ENCODE data around the gene CDK5. TPM values are rescaled to one million over a fixed set of nuclear protein-coding genes. Genes with fewer than 3 reads are reported as not detected.

The CDK5 gene
- polyA plus RNA-seq, 1 donor, result 12.8 TPM

DNA sequence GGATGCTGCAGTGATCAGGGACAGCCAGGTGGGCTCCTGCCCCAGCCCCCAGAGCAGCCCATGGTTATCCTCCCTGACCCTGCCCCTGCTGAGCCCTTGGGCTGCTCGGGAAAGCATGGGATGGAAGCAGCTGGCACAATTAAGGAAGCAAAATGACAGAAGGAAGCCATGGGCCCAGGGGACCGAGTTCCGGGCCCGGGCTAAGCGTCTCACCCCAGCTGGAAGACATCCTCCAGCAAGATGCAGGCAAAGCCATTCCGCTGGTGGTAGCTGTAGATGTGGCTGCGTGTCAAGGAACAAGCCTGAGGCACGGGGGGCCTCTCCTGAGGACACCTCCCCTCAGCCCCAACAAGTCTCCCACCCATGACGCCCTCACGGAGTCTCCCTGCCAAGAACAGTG lies 34.5 kb downstream of the CDK5 start:
- Histone ChIP-seq H3K36me3 (ENCODE audit: control insufficient read depth, insufficient read depth, low read length) (no peaks in the 10 kb centered on the region), H3K27ac (ENCODE audit: low read length) (no peak overlapping the region), H3K4me3 (ENCODE audit: low read length) (no peak overlapping the region), H3K27me3 (ENCODE audit: control insufficient read depth, insufficient read depth, low read length) (peaks cover 33% of the 10 kb centered on the region), H3K4me1 (ENCODE audit: control insufficient read depth, insufficient read depth, low read length) (peaks cover 10% of the 10 kb centered on the region), H3K9me3 (ENCODE audit: control insufficient read depth, low read depth, low read length) (peaks cover 7% of the 10 kb centered on the region)
- no CpG with 5 or more reads among the region's 10 CpGs for WGBS (ENCODE audit: insufficient coverage, low lambda C conversion rate)
- no peak for DNase-seq

GRCh38 chr7:151020231-151020630 lies 37.5 kb downstream of the CDK5 start:
- H3K4me1 ChIP-seq (ENCODE audit: control insufficient read depth, insufficient read depth, low read length), result peaks cover 8% of the 10 kb centered on the region
- DNase-seq, result no peak
- H3K4me3 ChIP-seq (ENCODE audit: low read length), result no peak overlapping the region
- H3K27me3 ChIP-seq (ENCODE audit: control insufficient read depth, insufficient read depth, low read length), result peaks cover 45% of the 10 kb centered on the region
- no peaks in the 10 kb centered on the region for H3K36me3 ChIP-seq (ENCODE audit: control insufficient read depth, insufficient read depth, low read length)
- WGBS (ENCODE audit: insufficient coverage, low lambda C conversion rate), result no CpG with 5 or more reads among the region's 7 CpGs
- H3K27ac ChIP-seq (ENCODE audit: low read length), result no peak overlapping the region
- H3K9me3 ChIP-seq (ENCODE audit: control insufficient read depth, low read depth, low read length), result peaks cover 9% of the 10 kb centered on the region

GRCh38 chr7:151019130-151019447 lies 38.6 kb downstream of the CDK5 start:
- H3K4me3 ChIP-seq (ENCODE audit: low read length), result no peak overlapping the region
- no peaks in the 10 kb centered on the region for H3K36me3 ChIP-seq (ENCODE audit: control insufficient read depth, insufficient read depth, low read length)
- H3K4me1 ChIP-seq (ENCODE audit: control insufficient read depth, insufficient read depth, low read length), result peaks cover 10% of the 10 kb centered on the region
- peaks cover 9% of the 10 kb centered on the region for H3K9me3 ChIP-seq (ENCODE audit: control insufficient read depth, low read depth, low read length)
- no CpG with 5 or more reads among the region's 20 CpGs for WGBS (ENCODE audit: insufficient coverage, low lambda C conversion rate)
- no peak for DNase-seq
- no peak overlapping the region for H3K27ac ChIP-seq (ENCODE audit: low read length)
- peaks cover 45% of the 10 kb centered on the region for H3K27me3 ChIP-seq (ENCODE audit: control insufficient read depth, insufficient read depth, low read length)

- Histone ChIP-seq H3K9me3 (ENCODE audit: control insufficient read depth, low read depth, low read length) (peaks cover 9% of the 10 kb centered on the region), H3K27me3 (ENCODE audit: control insufficient read depth, insufficient read depth, low read length) (peaks cover 45% of the 10 kb centered on the region), H3K36me3 (ENCODE audit: control insufficient read depth, insufficient read depth, low read length) (no peaks in the 10 kb centered on the region), H3K4me3 (ENCODE audit: low read length) (no peak overlapping the region), H3K27ac (ENCODE audit: low read length) (no peak overlapping the region), H3K4me1 (ENCODE audit: control insufficient read depth, insufficient read depth, low read length) (peaks cover 16% of the 10 kb centered on the region)
- peak; percentile 57 to 67 for DNase-seq
- WGBS (ENCODE audit: insufficient coverage, low lambda C conversion rate), result no CpG with 5 or more reads among the region's 82 CpGs
Observed at GRCh38 chr7:151018421-151019129, 39.1 kb downstream of the CDK5 start.

- WGBS (ENCODE audit: insufficient coverage, low lambda C conversion rate), result no CpG with 5 or more reads among the region's 34 CpGs
- Histone ChIP-seq H3K4me3 (ENCODE audit: low read length) (no peak overlapping the region), H3K27ac (ENCODE audit: low read length) (no peak overlapping the region), H3K4me1 (ENCODE audit: control insufficient read depth, insufficient read depth, low read length) (peaks cover 21% of the 10 kb centered on the region), H3K36me3 (ENCODE audit: control insufficient read depth, insufficient read depth, low read length) (no peaks in the 10 kb centered on the region), H3K27me3 (ENCODE audit: control insufficient read depth, insufficient read depth, low read length) (peaks cover 45% of the 10 kb centered on the region), H3K9me3 (ENCODE audit: control insufficient read depth, low read depth, low read length) (peaks cover 9% of the 10 kb centered on the region)
- peak; percentile 59 to 61 for DNase-seq
Observed at GRCh38 chr7:151017953-151018420, 39.7 kb downstream of the CDK5 start.

GRCh38 chr7:151017370-151017952 lies 40.2 kb downstream of the CDK5 start:
- H3K9me3 ChIP-seq (ENCODE audit: control insufficient read depth, low read depth, low read length), result peaks cover 9% of the 10 kb centered on the region
- peaks cover 26% of the 10 kb centered on the region for H3K4me1 ChIP-seq (ENCODE audit: control insufficient read depth, insufficient read depth, low read length)
- no peaks in the 10 kb centered on the region for H3K36me3 ChIP-seq (ENCODE audit: control insufficient read depth, insufficient read depth, low read length)
- no CpG with 5 or more reads among the region's 13 CpGs for WGBS (ENCODE audit: insufficient coverage, low lambda C conversion rate)
- no peak overlapping the region for H3K27ac ChIP-seq (ENCODE audit: low read length)
- no peak overlapping the region for H3K4me3 ChIP-seq (ENCODE audit: low read length)
- H3K27me3 ChIP-seq (ENCODE audit: control insufficient read depth, insufficient read depth, low read length), result peaks cover 45% of the 10 kb centered on the region
- DNase-seq, result no peak

DNA sequence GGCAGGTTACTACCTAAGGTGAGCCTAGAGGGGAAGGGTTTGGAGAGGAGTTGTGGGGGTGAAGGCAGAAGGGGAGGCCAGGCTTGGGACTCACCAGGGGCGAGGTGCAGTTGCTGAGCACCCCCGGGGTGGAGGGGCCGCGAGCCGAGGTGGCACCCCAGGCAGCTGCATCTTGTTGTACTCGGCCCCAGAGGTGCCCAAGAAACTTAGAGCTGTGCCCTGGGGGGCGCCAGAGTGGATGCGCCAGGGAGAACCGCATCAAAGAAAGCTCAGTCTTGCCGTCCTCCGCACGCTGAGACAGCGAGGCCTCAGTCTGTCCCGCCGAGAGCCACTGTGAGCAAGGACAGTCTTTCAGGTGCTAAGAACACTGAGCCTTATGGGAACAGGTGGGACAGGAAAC lies 40.8 kb downstream of the CDK5 start:
- Histone ChIP-seq H3K27ac (ENCODE audit: low read length) (no peak overlapping the region), H3K36me3 (ENCODE audit: control insufficient read depth, insufficient read depth, low read length) (no peaks in the 10 kb centered on the region), H3K4me3 (ENCODE audit: low read length) (no peak overlapping the region), H3K27me3 (ENCODE audit: control insufficient read depth, insufficient read depth, low read length) (peaks cover 45% of the 10 kb centered on the region), H3K4me1 (ENCODE audit: control insufficient read depth, insufficient read depth, low read length) (peaks cover 31% of the 10 kb centered on the region), H3K9me3 (ENCODE audit: control insufficient read depth, low read depth, low read length) (peaks cover 9% of the 10 kb centered on the region)
- no peak for DNase-seq
- no CpG with 5 or more reads among the region's 15 CpGs for WGBS (ENCODE audit: insufficient coverage, low lambda C conversion rate)

DNA sequence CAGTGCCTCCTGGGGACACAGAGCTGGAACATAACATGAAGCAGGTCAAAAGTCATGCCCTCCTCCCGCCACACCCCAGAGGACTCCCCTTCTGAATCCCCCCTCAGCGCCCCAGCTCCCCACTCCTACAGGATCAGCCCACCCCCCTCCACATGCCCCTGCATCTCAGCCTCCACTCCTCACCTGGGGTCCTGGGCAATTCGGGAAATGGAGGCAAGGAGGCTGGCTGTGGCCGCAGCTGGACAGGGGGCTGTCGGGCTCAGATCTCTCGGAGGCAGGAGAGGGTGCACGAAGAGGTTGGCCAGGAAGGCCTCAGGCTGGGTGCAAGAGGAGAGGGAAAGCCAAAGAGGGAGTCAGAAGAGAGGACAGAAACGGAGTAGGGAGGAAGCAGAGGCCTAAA lies 41.2 kb downstream of the CDK5 start:
- WGBS (ENCODE audit: insufficient coverage, low lambda C conversion rate), result no CpG with 5 or more reads among the region's 8 CpGs
- peaks cover 45% of the 10 kb centered on the region for H3K27me3 ChIP-seq (ENCODE audit: control insufficient read depth, insufficient read depth, low read length)
- peaks cover 9% of the 10 kb centered on the region for H3K9me3 ChIP-seq (ENCODE audit: control insufficient read depth, low read depth, low read length)
- no peak overlapping the region for H3K4me3 ChIP-seq (ENCODE audit: low read length)
- H3K36me3 ChIP-seq (ENCODE audit: control insufficient read depth, insufficient read depth, low read length), result no peaks in the 10 kb centered on the region
- no peak for DNase-seq
- peaks cover 31% of the 10 kb centered on the region for H3K4me1 ChIP-seq (ENCODE audit: control insufficient read depth, insufficient read depth, low read length)
- no peak overlapping the region for H3K27ac ChIP-seq (ENCODE audit: low read length)

GRCh38 chr7:151015967-151016366 lies 41.7 kb downstream of the CDK5 start:
- H3K27me3 ChIP-seq (ENCODE audit: control insufficient read depth, insufficient read depth, low read length), result peaks cover 41% of the 10 kb centered on the region
- WGBS (ENCODE audit: insufficient coverage, low lambda C conversion rate), result no CpG with 5 or more reads among the region's 5 CpGs
- DNase-seq, result no peak

GRCh38 chr7:151014950-151015349 lies 42.7 kb downstream of the CDK5 start:
- peaks cover 44% of the 10 kb centered on the region for H3K4me1 ChIP-seq (ENCODE audit: control insufficient read depth, insufficient read depth, low read length)
- no peak for DNase-seq
- H3K27ac ChIP-seq (ENCODE audit: low read length), result no peak overlapping the region
- H3K4me3 ChIP-seq (ENCODE audit: low read length), result no peak overlapping the region
- H3K27me3 ChIP-seq (ENCODE audit: control insufficient read depth, insufficient read depth, low read length), result peaks cover 31% of the 10 kb centered on the region
- WGBS (ENCODE audit: insufficient coverage, low lambda C conversion rate), result no CpG with 5 or more reads among the region's 8 CpGs
- H3K36me3 ChIP-seq (ENCODE audit: control insufficient read depth, insufficient read depth, low read length), result no peaks in the 10 kb centered on the region
- peaks cover 9% of the 10 kb centered on the region for H3K9me3 ChIP-seq (ENCODE audit: control insufficient read depth, low read depth, low read length)

More at GRCh38 chr7:151015967-151016366, 41.7 kb downstream of the CDK5 start:
- H3K27ac ChIP-seq (ENCODE audit: low read length), result no peak overlapping the region
- peaks cover 9% of the 10 kb centered on the region for H3K9me3 ChIP-seq (ENCODE audit: control insufficient read depth, low read depth, low read length)
- no peak overlapping the region for H3K4me3 ChIP-seq (ENCODE audit: low read length)
- peaks cover 33% of the 10 kb centered on the region for H3K4me1 ChIP-seq (ENCODE audit: control insufficient read depth, insufficient read depth, low read length)
- no peaks in the 10 kb centered on the region for H3K36me3 ChIP-seq (ENCODE audit: control insufficient read depth, insufficient read depth, low read length)

All from large intestine (tissue), 3 donors.